ENCODE measurements around the gene MINDY4.

- TF ChIP-seq CTCF (conservative IDR thresholded peaks at IDR 0.05 in 1 of 2, IDR thresholded peaks at IDR 0.05 in 1 of 2; ENCODE audit: low read depth in 1 of 2, low read length in 2 of 2) (no peak), EZH2 (IDR thresholded peaks at IDR 0.05; ENCODE audit: low read length, missing control alignments) (no peak)
These were observed 153.9 kb downstream of the MINDY4 start for GRCh38 chr7:30925117-30925516.
